ENCODE results near the gene LHCGR.

LHCGR gene

DNA sequence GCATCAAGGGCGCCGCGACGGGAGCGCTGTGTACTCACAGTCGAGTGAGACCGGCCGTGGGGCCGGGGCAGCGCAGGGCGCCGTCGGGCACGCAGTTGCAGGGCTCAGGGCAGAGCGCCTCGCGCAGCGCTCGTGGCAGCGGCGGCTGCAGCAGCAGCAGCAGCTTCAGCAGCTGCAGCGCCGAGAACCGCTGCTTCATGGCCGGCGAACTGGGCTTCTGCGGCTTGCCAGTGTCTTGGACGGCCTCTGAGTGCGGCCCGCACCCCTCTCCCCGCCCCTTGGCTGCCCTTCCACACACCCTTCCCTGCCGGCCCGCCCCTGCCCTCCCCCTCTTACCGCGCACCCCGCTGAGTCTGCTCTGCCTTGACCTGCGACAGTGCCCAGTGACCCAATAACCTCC lies at the start of gene LHCGR:
LHCGR (minus strand) TSS at position 252 of the 400 bp plus-strand sequence; CDS start at position 199, 53 bp downstream.
- no peak for DNase-seq

DNA sequence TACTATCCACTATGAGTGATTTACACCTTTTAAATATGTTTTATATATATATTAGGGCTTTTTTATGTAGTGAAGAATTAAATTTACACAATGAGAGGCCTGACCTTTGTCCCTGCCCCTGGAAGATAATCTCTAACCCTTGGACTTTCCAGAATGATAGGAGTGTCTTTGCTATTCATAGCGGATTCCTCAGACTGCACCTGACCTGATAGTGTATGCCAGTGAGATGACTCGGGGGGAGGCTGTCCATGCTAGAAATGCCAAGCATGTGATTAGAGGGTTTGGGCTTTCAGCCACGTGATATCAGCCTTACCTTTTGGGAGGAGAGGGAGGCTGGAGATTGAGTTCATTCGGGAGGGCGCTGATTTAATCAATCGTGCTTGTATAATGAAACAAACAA lies 44.1 kb upstream of the LHCGR start:
- no peak for DNase-seq

GRCh38 chr2:48795065-48795464 lies 39.5 kb upstream of the LHCGR start:
- no peak for DNase-seq

GRCh38 chr2:48793671-48794070 lies 38.1 kb upstream of the LHCGR start:
- DNase-seq = no peak

GRCh38 chr2:48792030-48792429 lies 36.5 kb upstream of the LHCGR start:
- no peak for DNase-seq

DNA sequence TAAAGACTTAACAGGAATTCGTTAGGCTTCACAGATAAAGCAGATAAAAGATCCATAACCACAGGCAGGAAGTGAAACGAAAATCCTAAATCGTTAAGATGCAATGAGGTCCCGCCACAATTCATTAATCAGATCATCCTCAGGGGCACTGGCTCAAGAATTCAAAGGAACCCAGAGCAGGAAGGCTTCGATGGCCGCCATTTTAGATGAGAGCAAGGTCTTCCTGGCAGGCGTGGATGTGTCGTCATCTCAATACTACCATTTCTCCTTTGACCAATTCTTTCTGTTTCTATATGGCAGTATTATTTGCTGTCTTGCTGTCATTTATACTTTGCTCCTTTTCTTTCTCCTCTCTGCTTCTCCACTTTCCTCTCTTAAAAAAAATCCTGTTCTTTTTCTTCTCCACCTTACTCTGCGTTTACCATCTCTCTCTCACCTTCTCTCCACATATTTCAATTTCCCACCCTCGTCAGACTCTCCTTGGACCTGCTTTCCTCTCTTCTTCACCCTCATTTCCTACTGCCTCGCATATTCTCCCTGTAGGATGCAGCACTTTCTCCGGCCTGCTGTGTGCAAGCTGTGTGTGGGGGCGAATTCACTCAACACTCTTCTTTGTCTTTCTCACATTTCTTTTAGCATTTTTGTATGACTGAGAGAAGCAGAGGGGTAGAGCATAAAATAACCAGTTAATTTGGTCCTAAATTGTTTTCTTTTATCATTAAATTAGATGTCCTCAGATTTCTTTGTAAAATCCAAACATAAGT lies 35.1 kb upstream of the LHCGR start:
- DNase-seq = no peak

- DNase-seq = no peak
Measured at GRCh38 chr2:48787580-48787979, 32.1 kb upstream of the LHCGR start.

DNA sequence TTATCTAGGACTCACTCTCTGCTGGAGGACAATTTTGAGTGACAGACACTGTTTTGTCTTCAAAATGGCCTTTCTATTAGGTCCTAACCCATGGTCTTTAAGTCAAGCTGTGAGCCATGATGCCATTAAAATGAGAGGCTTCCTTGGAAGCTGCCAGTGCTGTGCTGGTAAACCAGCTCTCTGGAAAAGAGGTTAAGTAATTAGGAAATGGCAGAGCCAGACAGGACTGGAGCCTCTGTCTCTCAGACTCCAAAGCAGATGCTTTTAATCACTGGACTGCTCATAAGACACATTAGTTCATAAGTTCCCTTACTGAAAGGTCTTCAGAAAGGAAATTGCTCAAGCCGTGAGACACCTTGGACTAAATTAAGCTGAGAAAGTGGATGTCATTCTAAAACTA lies 25.8 kb upstream of the LHCGR start:
- DNase-seq = peak; percentile 75

DNA sequence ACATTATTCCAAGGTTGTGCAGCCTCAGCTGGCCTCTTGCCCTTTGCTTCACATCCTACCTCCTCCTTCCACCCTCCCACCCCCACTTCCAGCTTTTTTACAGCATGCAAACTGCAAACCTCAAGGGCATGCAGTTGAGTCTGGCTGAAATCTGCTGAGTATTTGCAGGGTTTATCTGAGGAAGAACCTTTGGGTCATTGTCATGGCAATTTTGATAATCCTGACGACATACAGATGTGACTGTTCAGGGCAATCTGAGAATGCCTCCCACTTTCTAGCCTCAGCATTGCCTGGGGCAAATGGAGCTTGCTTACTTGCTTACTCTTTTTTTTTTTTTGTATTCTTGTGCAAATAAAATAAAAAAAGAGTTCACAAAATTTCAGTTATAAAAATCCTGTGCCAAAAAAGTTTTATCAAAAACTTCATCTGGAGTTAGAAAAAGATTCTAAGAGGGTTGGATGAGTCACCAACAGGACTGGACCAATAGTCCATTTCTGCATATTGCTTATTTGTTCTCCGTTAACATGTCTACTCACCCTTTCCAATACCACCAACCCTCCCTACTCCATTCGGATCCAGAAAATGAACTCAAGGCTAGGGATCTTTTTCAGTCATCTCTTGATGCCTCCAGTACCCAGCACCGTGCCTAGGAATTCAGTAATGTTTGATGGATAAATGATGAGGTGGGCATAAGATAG lies 23.6 kb upstream of the LHCGR start:
- DNase-seq = no peak

- DNase-seq = no peak
Measured at GRCh38 chr2:48774251-48774650, 18.7 kb upstream of the LHCGR start.

DNA sequence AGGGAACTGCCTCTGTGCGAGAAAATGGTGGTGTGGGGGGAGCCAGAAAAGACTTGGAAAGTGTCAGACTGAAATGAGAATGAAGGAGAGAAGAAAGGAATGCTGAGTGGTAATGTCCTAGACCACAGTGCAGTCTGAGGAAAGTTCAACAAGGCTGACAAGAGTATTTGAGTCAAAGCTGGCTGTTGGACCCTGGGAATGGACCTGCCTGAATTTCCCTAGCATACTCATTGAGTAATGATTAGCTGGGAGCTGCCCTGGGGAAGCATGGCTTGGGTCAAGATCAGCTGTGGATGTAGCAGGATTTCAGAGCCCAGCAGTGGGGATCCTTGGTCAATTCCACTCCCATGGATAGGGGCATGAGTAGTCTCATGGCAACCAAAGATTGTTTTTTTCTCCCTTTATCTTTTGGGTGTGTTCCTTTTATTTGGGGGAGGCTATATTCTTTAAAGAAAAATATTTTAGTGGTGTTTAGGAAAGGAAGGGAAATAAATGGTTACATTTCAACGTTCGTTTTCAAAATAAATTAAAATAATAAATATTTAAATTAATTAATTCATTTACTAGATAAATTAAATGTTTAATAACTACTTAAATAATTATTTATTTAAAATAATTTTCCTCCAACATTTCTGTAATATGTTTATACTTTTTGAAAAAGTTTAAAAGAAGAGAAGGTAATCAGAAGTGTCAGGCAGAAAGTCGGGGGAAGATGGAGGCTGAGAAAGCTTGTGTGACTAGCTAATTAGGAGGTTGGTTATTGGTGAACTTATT lies 15.9 kb upstream of the LHCGR start:
- DNase-seq = no peak

DNA sequence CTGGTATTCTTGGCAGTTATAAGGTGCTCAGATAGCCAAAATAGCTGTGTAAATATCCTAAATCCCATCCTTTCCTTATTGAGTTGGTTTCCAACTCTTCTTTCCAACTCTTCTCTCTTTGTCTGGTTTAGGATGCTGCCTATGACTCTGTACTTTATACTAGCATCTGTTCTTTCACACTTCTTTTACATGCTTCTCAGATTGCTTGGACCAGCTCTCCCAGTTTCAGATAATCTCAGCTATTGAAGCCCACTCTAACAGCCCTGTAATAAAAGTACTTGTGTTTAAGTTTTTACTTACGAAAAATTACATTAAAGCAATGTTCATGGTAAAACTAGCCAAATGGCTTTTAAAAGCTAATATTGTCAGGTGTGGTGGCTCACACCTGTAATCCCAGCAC lies 14.7 kb upstream of the LHCGR start:
- no peak for DNase-seq

DNA sequence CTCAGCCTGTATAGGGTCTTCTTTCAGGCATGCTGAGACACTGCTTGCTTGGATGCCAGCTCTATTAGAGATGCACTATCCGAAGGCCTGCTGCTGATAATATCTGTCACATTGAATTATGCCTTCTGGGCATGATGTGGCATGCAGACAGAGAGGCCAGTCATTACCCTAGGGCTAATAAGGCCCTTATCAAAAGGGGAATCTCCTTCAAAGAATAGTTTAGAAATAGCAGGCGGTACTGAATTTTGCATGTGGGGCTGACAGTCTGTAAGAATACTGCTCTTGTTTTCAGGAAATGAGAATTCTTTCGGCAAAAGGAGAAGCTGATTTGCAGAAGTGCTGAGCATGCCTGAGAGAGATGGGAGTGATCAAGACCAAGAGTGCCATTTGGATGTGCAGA lies 13.1 kb upstream of the LHCGR start:
- peak; percentile 64 for DNase-seq

- no peak for DNase-seq
Measured at GRCh38 chr2:48767330-48767729, 11.8 kb upstream of the LHCGR start.

GRCh38 chr2:48760826-48761225 lies 5.3 kb upstream of the LHCGR start:
- DNase-seq = no peak

- no peak for DNase-seq
Measured at GRCh38 chr2:48759682-48760081, 4.2 kb upstream of the LHCGR start.

DNA sequence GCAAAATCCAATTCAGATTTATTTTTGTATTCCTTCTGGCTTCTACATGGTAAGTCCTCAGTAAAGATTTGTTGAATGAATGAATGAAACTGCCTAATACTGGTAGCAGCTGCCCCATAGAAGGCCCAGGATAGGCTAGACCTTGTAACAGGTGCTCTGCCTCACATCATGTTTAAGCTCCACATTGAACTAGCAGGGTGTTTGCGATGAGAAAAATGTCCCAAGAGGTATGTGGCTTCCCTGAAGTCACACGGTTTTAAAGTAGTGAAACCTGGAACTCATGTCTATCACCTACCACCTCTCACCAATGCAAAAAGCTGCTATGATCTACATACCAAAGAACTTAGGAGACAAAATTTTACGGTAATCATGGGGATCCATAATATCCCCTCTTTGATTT lies 765 bp upstream of the LHCGR start:
- no peak for DNase-seq

DNA sequence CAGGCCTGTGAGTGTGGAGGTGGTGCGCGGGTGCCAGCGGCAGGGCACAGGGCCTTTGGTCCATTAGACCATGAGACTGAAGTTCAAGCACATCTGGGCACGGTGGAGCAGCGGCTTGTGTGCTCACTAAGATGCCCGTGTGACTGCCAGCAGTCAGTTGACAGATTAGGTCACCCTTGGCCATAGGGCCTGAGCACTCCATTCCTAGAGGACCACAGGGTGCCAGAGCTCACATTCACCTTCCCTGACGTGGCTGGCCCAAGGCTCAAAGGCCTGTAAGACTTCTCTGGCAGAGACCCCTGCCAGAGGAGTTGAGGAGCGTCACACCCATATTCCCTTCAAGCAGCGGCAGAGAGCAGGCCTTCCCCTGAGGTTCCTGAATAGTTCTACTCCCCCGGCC lies 650 bp downstream of the LHCGR start:
- DNase-seq = no peak

DNA sequence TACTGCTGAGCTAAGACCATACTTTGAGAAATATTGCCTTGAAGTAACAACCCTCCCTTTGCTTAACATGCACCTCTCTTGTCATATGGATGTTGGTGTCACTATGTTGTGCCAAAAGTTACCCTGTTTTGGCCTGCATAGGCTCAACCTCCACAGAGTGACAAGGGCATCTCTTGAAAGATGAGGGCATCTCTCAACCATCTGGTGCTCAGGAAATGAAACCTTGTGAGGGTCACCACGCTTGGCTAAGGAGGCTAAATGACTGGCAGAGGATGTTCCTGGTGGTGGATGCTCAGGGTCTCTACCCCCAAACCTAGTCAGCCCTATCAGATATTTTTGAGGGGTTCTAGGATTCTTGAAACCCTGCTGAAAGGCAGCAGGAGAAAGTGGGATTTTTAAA lies 2.3 kb downstream of the LHCGR start:
- DNase-seq = no peak

DNA sequence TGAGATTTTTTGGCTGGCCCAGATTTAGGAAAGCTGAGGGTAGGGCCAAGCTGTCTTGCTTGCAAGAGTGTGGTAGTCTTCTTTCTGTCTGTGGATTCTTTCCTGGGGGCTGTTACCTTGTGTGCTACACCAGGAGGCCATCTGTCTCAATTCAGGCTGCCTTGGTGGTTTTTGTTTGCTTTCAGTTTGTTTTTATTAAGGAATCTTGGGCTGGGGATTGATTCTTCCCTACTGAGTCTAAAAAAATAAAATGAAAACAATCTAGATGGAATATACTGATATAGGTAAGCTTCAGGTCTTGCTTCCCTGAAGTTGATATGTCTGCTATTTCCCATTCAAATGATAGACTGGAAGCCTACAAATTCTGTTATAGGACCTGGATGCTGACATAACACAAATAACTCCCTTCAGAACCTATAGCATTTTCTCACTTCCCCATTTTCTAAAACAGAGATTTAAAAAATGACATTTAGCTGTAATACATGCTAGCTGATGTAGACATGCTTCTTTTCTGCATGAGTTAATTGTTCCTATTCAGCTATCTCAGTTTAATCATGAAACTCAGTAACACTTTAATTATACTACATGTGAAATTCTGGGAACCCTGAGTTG lies 5.3 kb downstream of the LHCGR start:
- DNase-seq = no peak

DNA sequence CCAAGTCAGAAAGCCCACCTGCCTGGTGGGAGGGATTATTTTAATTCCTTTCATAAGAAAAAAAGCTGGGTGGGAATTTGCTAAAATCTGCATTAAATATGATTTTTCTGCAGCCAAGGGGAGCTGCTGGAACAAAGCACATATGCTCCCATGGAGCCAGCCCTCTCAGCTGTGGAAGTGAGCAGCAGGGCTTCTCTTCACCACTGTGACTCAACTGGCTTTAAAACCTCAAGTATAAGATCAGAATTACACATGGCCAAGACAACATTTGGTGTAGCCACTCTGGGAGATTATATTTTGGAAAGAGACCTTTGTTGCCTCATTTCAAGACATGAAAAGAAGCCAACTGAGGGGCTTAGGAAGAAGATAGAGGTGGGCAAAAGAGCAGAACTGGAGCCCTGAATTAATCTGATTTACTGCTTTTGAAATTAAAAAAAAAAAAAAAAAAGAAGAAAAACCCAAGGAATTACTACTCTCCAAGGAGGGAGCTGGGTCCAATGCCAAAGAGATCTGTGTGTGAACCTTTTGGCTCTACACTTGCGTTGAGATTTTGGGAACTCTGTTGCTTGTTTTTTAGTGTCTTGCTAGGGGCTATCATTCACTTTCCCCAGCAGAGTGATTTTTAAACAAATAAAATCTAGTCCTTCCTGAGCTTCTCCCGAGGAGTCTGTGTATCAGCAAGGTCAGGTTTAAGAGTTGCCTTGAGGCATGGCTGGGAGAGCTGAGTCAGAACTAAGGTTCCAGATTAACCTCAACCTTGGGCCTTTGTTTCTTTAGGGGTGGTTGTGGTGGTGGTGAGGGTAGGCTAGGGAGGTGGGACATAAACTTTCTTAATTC lies 6.0 kb downstream of the LHCGR start:
- no peak for DNase-seq

DNA sequence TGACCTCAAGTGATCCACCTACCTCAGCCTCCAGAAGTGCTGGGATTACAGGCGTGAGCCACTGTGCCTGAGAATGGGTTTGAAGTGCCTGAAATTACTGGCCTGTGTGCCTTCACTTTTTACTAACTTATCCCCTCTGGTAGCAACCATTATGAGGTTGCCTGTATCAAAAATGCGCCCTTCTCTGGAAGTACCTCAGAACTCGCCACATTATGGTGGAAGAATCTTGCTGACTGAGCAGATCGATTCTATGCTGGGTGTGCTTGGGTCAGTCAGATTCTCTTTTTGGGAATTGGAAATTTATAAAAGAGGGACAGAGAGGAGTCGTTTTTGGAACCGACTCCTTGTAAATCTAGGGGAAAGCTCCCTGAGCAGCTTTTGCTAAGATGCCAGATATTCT lies 8.2 kb downstream of the LHCGR start:
- DNase-seq = no peak
